HG03066 (cell line): ENCODE results near the gene RINL.
"Not testable (repeated sequence)": the region's sequence is repeated elsewhere in the genome, so short reads cannot be mapped to it uniquely, and the experiment has no call there.

ENCODE experiments used
- ATAC-seq: cut with Tn5 transposase; IDR thresholded peaks from one replicate; pipeline ENCODE4 v1.9.1; 2021; ENCODE audit warnings: low read depth; ENCODE audit not compliant: unreplicated experiment

Gene RINL

GRCh38 chr19:38837656-38838121, 40.4 kb downstream of the RINL start:
- ATAC-seq, result no peak

DNA sequence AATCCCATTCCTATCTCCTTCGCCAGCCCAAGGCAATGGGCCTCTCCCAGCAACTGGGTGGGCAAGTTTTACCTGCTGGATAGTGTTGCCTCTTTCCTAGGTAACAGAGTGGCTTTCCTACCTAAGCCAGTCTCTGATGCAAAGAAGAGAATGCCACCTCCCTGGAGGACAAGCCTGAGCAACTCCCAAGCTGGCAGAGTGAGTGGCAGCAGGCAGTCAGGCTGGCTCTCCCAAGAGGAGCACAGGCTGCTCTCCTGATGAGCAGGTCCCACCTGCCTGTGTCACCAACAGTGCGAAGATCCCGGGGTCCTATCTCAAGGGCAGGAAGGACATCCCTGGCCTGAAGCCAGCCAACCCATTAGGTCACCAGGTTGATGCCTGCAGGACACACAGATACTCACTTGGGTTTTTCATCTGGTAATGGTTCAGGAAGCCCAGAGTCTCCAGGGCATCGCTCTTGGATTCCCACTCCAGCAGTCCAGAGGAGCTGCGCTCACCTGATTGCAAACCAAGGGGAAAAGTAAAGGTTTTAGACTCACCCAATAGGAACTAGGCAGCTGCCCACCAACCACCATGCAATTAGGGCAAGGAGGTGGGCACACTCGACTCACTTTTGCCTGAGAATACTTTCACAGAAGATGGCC, 41.0 kb downstream of the RINL start:
- no peak for ATAC-seq

- no peak for ATAC-seq
Measured at GRCh38 chr19:38836159-38836982, 41.7 kb downstream of the RINL start.

DNA sequence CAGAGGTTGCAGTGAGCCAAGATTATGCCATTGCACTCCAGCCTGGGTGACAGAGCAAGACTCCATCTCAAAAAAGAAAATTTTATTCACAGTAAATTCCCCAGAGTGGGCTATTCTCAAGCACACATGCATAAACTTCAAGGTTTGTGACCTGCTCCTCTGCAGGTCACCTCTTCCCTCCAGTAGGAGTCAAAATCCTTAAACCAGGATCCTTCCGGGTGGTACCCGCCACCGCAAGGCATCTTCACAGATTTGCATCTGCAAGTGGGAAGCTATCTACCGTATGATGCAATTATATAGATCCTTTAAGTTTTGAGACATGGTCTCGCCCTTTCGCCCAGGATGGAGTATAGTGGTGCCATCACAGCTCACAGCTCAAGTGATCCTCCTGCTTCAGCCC, 43.5 kb downstream of the RINL start:
- no peak for ATAC-seq

GRCh38 chr19:38834104-38834490, 44.0 kb downstream of the RINL start:
- no peak for ATAC-seq

DNA sequence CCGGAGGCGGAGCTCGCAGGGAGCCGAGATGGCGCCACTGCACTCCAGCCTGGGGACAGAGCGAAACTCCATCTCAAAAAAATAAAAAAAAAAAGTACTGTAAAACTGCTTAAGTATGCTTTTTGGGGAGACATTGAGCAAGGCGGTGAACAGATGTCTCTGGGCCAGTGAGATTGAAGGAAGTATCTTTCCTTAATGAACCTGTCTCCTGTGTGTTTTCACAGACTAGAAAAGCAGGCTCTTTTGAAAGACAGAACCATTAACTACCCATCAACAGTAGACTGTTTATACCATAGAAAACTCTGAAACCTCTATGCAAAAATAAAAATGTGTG, 45.0 kb downstream of the RINL start:
- ATAC-seq, result no peak

DNA sequence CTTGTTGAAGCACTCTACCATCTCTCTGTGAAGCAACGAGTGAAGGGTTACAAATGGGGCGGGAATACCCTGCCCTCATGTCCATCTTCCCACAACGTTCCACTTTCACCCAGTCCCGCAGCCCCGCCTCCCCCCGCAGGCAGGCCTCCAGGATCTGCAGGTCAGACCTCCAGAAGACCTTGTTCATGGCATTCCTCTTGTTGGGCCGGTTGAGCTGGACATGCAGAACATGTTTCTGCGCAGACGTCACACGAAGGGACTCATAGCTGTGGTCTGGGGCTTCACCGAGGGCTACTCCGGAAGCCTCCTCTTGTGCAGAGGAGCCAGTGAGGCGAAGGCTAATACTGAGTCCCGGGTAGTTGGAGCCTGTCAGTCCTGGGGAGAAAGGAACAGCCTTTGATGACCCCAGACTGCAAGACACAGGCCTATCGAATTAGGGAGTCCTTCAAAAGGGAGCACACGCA, 46.9 kb downstream of the RINL start:
- peak; percentile 59 for ATAC-seq

GRCh38 chr19:38830039-38830733, 47.9 kb downstream of the RINL start:
- ATAC-seq, result no peak

GRCh38 chr19:38829203-38829602, 48.9 kb downstream of the RINL start:
- ATAC-seq, result not testable (repeated sequence)

- ATAC-seq, result no peak
Measured at GRCh38 chr19:38826856-38827551, 51.1 kb downstream of the RINL start.

DNA sequence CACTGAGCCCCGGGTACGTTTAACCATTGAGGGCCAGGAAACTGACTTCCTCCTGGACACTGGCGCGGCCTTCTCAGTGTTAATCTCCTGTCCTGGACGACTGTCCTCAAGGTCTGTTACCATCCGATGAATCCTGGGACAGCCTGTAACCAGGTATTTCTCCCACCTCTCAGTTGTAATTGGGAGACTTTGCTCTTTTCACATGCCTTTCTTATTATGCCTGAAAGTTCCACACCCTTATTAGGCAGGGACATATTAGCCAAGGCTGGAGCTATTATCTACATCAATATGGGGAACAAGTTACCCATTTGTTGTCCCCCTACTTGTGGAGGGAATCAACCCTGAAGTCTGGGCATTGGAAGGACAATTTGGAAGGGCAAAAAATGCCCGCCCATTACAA, 52.1 kb downstream of the RINL start:
- ATAC-seq, result not testable (repeated sequence)

- ATAC-seq, result not testable (repeated sequence)
Measured at GRCh38 chr19:38821230-38821825, 56.7 kb downstream of the RINL start.

DNA sequence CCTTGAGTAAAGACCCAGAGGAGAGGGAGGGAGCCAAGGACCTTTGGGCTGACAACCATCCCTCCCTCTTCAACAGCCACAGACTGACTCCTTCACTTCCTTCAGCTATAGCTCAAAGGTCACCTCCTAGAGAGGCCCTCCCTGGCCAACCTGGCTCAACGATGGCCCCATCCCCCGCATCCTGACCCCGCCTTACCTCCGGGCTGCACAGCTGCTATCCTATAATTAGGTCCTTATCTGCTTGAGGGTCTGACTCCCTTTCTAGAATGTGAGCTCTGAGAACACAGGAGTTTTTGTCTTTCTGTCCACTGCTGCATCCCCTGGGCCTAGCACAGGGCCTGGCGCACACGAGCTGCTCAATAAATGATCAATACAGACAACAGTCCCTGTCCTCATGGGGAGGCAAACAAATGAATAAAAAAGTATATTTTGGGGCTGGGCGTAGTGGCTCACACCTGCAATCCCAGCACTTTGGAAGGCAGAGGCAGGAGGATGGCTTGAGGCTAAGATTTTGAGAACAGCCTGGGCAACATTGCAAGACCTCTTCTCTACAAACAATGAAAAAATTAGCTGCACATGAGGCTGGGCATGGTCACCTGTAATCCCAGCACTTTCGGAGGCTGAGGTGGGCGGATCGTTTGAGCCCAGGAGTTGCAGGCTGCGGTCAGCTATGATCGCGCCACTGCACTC, 58.7 kb downstream of the RINL start:
- no peak for ATAC-seq
